HCT116 (cell line): ENCODE data around the gene PSME3IP1. TPM values are rescaled to one million over a fixed set of nuclear protein-coding genes. Genes with fewer than 3 reads are reported as not detected.

Experiments
- ATAC-seq: fragments of 200-7000 bp; cut with Tn5 transposase; 2 replicates; pipeline ENCODE4 v1.9.1; 2020; ENCODE audit warnings: mild to moderate bottlenecking, moderate library complexity
- Bru-seq: library from RNA; stranded (reverse); fragments of 400-500 nt; gene quantifications from one replicate; lab custom pipeline; 2021; lab: Mats Ljungman, UMichigan
- BruChase-seq, 2 experiments: library from RNA; stranded (reverse); fragments of 400-500 nt; gene quantifications; one replicate each; lab custom pipeline; 2021; lab: Mats Ljungman, UMichigan
- BruUV-seq: library from RNA; stranded (reverse); fragments of 400-500 nt; replicated peaks from 2 replicates; lab custom pipeline; 2021; lab: Mats Ljungman, UMichigan
- CTCF ChIA-PET: fragments of 300-600 bp; sonication (Branson Sonifier 250); formaldehyde crosslinking; loops from one replicate; lab custom pipeline; 2021; ENCODE audit warnings: antibody characterized with exemption; lab: Charles Lee
- POLR2A ChIA-PET: fragments of 300-600, 350-600 bp; sonication (Branson Sonifier 250); formaldehyde crosslinking; loops from one replicate; lab custom pipeline; 2021; ENCODE audit warnings: antibody characterized with exemption; lab: Charles Lee
- RAD21 ChIA-PET, 2 experiments: fragments of 300-600 bp; sonication (Branson Sonifier 250); formaldehyde crosslinking; loops; one replicate each; lab custom pipeline; 2023; ENCODE audit warnings: low total read pairs in 2 of 2; ENCODE audit not compliant: uncharacterized antibody in 2 of 2, unreplicated experiment in 2 of 2, low non-redundant PET in 1 of 2; lab: Charles Lee
- DNase-seq: peaks from one replicate; pipeline ENCODE4 v3.0.0-alpha.2; 2010; ENCODE audit warnings: low read depth, low spot score
- H2AFZ ChIP-seq: fragments of 200-600 bp; shearing (Covaris generic), sonication (generic); 2 replicates; pipeline ENCODE4 v1.6.1; 2017; ENCODE audit warnings: low read depth, mixed run types, mixed read lengths, antibody characterized with exemption, low read length; ENCODE audit not compliant: poor library complexity, severe bottlenecking
- H3K27ac ChIP-seq: 2 replicates; pipeline ENCODE4 v1.5.1; 2012; ENCODE audit warnings: low read depth, low read length
- H3K27me3 ChIP-seq: fragments of 200-600 bp; sonication (generic); 2 replicates; pipeline ENCODE4 v1.6.1; 2016; ENCODE audit warnings: mixed run types, low read length, mixed read lengths; ENCODE audit not compliant: insufficient read depth
- H3K36me3 ChIP-seq, 2 experiments: fragments of 200-500 bp in 1 of 2; fragments of 200-600 bp in 1 of 2; sonication (Bioruptor generic) in 1 of 2; sonication (generic) in 1 of 2; 2 replicates each; pipeline versions ENCODE4 v1.5.1 to v1.6.1; 2014 to 2016; ENCODE audit warnings: low read length in 2 of 2, inconsistent platforms in 1 of 2, mixed read lengths in 1 of 2, mixed run types in 1 of 2; ENCODE audit not compliant: insufficient read depth in 2 of 2, control insufficient read depth in 1 of 2
- H3K4me1 ChIP-seq, 2 experiments: fragments of 200-600 bp in 1 of 2; sonication (generic) in 1 of 2; 2 replicates each; pipeline versions ENCODE4 v1.5.1 to v1.6.1; 2012 to 2017; ENCODE audit warnings: low read length in 2 of 2, inconsistent platforms in 1 of 2, mild to moderate bottlenecking in 1 of 2, mixed read lengths in 1 of 2, mixed run types in 1 of 2, moderate library complexity in 1 of 2; ENCODE audit not compliant: insufficient read depth in 2 of 2, control insufficient read depth in 1 of 2
- H3K4me2 ChIP-seq: fragments of 200-600 bp; sonication (generic); 2 replicates; pipeline ENCODE4 v1.6.1; 2017; ENCODE audit warnings: mixed run types, low read length, mixed read lengths
- H3K4me3 ChIP-seq, 2 experiments: fragments of 200-600 bp in 1 of 2; sonication (generic) in 1 of 2; replicated peaks in 1 of 2; 2 replicates each; pipeline ENCODE4 v1.5.1; 2011 to 2016; ENCODE audit warnings: low read length in 2 of 2, control low read depth in 1 of 2, low read depth in 1 of 2, mild to moderate bottlenecking in 1 of 2, mixed read lengths in 1 of 2, mixed run types in 1 of 2
- H3K79me2 ChIP-seq: fragments of 200-600 bp; sonication (generic); 2 replicates; pipeline ENCODE4 v1.6.1; 2017; ENCODE audit warnings: mild to moderate bottlenecking, mixed run types, low read length, moderate library complexity, mixed read lengths; ENCODE audit not compliant: insufficient read depth
- H3K9ac ChIP-seq: fragments of 200-600 bp; sonication (generic); 2 replicates; pipeline ENCODE4 v1.6.1; 2016; ENCODE audit warnings: low read length, mixed read lengths
- H3K9me2 ChIP-seq: fragments of 200-600 bp; sonication (generic), shearing (Covaris generic); 2 replicates; pipeline ENCODE4 v1.6.1; 2017; ENCODE audit warnings: mixed run types, mild to moderate bottlenecking, moderate library complexity; ENCODE audit not compliant: insufficient read depth
- H3K9me3 ChIP-seq, 2 experiments: fragments of 200-500 bp in 1 of 2; fragments of 200-600 bp in 1 of 2; sonication (Bioruptor generic) in 1 of 2; sonication (generic) in 1 of 2; 2 replicates each; pipeline ENCODE4 v1.6.1; 2014 to 2017; ENCODE audit warnings: low read length in 2 of 2, mixed read lengths in 2 of 2, inconsistent platforms in 1 of 2, low read depth in 1 of 2, mild to moderate bottlenecking in 1 of 2, mixed run types in 1 of 2, moderate library complexity in 1 of 2; ENCODE audit not compliant: control insufficient read depth in 1 of 2, insufficient read depth in 1 of 2
- H4K20me1 ChIP-seq: fragments of 200-600 bp; sonication (generic), shearing (Covaris generic); 2 replicates; pipeline ENCODE4 v1.6.1; 2017; ENCODE audit warnings: mixed run types, mild to moderate bottlenecking, moderate library complexity; ENCODE audit not compliant: insufficient read depth
- EGR1 ChIP-seq: IDR thresholded peaks from 2 replicates; pipeline ENCODE4 v1.6.1; 2012; ENCODE audit warnings: low read depth
- ELF1 ChIP-seq: IDR thresholded peaks from 2 replicates; pipeline ENCODE4 v1.6.1; 2012; ENCODE audit warnings: low read depth, borderline replicate concordance
- EZH2phosphoT487 ChIP-seq: fragments of 200-600 bp; IDR thresholded peaks from 2 replicates; pipeline ENCODE4 v1.6.1; 2018; ENCODE audit warnings: antibody characterized with exemption, borderline replicate concordance
- JUND ChIP-seq: IDR thresholded peaks from 2 replicates; pipeline ENCODE4 v1.6.1; 2012
- POLR2A ChIP-seq: IDR thresholded peaks from 2 replicates; pipeline ENCODE4 v1.7.0; 2011; ENCODE audit warnings: borderline replicate concordance; ENCODE audit not compliant: insufficient read depth, insufficient read length; ENCODE audit errors: extremely low read depth
- POLR2AphosphoS5 ChIP-seq: IDR thresholded peaks from 2 replicates; pipeline ENCODE4 v1.6.1; 2011; ENCODE audit warnings: mild to moderate bottlenecking, low read depth, low read length, moderate library complexity
- RAD21 ChIP-seq: IDR thresholded peaks from 2 replicates; pipeline ENCODE4 v1.6.1; 2012; ENCODE audit warnings: low read depth, mild to moderate bottlenecking
- SIN3A ChIP-seq: IDR thresholded peaks from 2 replicates; pipeline ENCODE4 v1.6.1; 2012; ENCODE audit warnings: low read depth
- SP1 ChIP-seq: IDR thresholded peaks from 2 replicates; pipeline ENCODE4 v1.6.1; 2012; ENCODE audit warnings: low read depth
- TCF7L2 ChIP-seq: IDR thresholded peaks from 2 replicates; pipeline ENCODE4 v1.7.0; 2011; ENCODE audit warnings: borderline replicate concordance, inconsistent platforms; ENCODE audit not compliant: insufficient read depth, insufficient read length; ENCODE audit errors: extremely low read depth
- YY1 ChIP-seq: IDR thresholded peaks from 2 replicates; pipeline ENCODE4 v1.6.1; 2011; ENCODE audit warnings: low read length, low read depth, moderate library complexity, mild to moderate bottlenecking; ENCODE audit not compliant: insufficient replicate concordance; ENCODE audit errors: extremely low read depth
- ZFX ChIP-seq: fragments of 450-650 bp; IDR thresholded peaks from 2 replicates; pipeline ENCODE4 v1.6.1; 2017
- ZNF274 ChIP-seq: fragments of 200-500 bp; sonication (Bioruptor generic); IDR thresholded peaks from 2 replicates; pipeline ENCODE4 v1.6.1; 2014; ENCODE audit warnings: mild to moderate bottlenecking, low read depth, low read length, inconsistent platforms
- intact Hi-C: fragments of 100-400 bp; cut with micrococcal nuclease; formaldehyde crosslinking; loops from 2 replicates; pipeline ENCODE4 v1.10.0; 2022
- long read RNA-seq: library from polyadenylated mRNA; unstranded; transcript quantifications from one replicate; pipeline ENCODE4 v2.0.0, GENCODE V29; 2021; ENCODE audit not compliant: unreplicated experiment
- polyA plus RNA-seq: library from polyadenylated mRNA; unstranded; fragments of >200 nt; gene quantifications from 2 replicates; pipeline ENCODE4 v1.2.1, GENCODE V29; 2012; ENCODE audit warnings: missing spikeins
- total RNA-seq: library from RNA; stranded (reverse); gene quantifications from one replicate; pipeline ENCODE4 v1.2.1, GENCODE V29; 2021; ENCODE audit not compliant: unreplicated experiment
- TF ChIP-seq, protein P1 (sequence below): IDR thresholded peaks from 2 replicates; pipeline ENCODE4 v1.6.1; 2012
- TF ChIP-seq, protein P2 (sequence below): IDR thresholded peaks from 2 replicates; pipeline ENCODE4 v1.6.1; 2012; ENCODE audit warnings: low read depth
- TF ChIP-seq, protein P3 (sequence below): IDR thresholded peaks from 2 replicates; pipeline ENCODE4 v1.6.1; 2012

Gene PSME3IP1, protein sequence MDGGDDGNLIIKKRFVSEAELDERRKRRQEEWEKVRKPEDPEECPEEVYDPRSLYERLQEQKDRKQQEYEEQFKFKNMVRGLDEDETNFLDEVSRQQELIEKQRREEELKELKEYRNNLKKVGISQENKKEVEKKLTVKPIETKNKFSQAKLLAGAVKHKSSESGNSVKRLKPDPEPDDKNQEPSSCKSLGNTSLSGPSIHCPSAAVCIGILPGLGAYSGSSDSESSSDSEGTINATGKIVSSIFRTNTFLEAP
- total RNA-seq, result 88.5 TPM
- 53.2 and 68.2 TPM in 2 replicates for polyA plus RNA-seq
- percentile 90 among the genes with signal in this experiment for Bru-seq, nascent RNA
- BruChase-seq, experiment 1, labeled RNA remaining after a 6-hour chase, result percentile 96 among the genes with signal in this experiment
- percentile 94 among the genes with signal in this experiment for BruChase-seq, experiment 2, labeled RNA remaining after a 2-hour chase
- long read RNA-seq, transcript FAM192A-201 (7 exons, 2,848 nt), result major isoform, 7 of 77 reads
- long read RNA-seq, partial matches to known transcripts, result 38 of 77 reads
- long read RNA-seq, other reads (novel, unspliced or antisense), result 29 of 77 reads

DNA sequence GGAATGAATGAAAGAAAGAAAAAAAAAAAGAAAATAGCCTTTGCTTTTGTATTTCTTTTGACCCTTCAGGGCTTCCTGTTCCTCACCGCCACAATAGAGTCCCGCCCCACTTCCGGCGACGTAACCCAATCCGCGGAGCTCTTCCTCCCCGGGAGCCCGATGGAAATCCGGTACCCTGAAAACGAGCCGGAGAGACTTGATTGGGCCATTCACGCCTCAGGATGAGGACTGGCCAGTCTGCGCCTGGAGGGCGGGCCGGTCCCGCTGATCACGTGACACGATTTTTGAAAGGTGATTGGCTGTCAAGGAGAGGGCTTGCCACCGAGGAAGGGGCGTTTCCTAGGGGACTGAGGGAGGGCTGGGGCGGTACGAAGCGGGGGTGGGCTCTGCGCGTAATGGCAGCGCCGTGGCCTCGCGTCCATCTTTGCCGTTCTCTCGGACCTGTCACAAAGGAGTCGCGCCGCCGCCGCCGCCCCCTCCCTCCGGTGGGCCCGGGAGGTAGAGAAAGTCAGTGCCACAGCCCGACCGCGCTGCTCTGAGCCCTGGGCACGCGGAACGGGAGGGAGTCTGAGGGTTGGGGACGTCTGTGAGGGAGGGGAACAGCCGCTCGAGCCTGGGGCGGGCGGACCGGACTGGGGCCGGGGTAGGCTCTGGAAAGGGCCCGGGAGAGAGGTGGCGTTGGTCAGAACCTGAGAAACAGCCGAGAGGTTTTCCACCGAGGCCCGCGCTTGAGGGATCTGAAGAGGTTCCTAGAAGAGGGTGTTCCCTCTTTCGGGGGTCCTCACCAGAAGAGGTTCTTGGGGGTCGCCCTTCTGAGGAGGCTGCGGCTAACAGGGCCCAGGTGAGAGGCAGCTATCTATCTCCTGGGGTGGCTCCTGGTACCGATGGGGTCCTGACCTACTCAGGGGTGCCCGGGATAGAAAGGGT is at the start of gene PSME3IP1, which contains the start of gene RSPRY1:
TSS of gene PSME3IP1 (minus strand) at position 95 of the 927 bp plus-strand sequence. CDS start 12,185 bp downstream, outside the sequence.
TSS of gene RSPRY1 (plus strand) at position 385 of the 927 bp plus-strand sequence. CDS start 18,330 bp downstream, outside the sequence.
- peak; percentile 94 for ATAC-seq
- no peaks in the 10 kb centered on the region for H4K20me1 ChIP-seq
- POLR2A ChIA-PET, result interaction anchor here (0.8 to 0.9 kb wide), 2 partner anchors 9 to 12 kb away, joined by 3 read pairs; no protein-coding TSS in a partner anchor
- no peaks in the 10 kb centered on the region for H3K9me2 ChIP-seq
- H3K4me1 ChIP-seq, result peaks cover 12 to 21% of the 10 kb centered on the region in 2 experiments
- no peaks in the 10 kb centered on the region for H3K36me3 ChIP-seq
- TF ChIP-seq, protein P1, sequence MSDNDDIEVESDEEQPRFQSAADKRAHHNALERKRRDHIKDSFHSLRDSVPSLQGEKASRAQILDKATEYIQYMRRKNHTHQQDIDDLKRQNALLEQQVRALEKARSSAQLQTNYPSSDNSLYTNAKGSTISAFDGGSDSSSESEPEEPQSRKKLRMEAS, result peak; percentile 45; the same call in 1 of the 2 replicates
- TF ChIP-seq SIN3A (peak; percentile 66), RAD21 (no peak), TCF7L2 (no peak), EZH2phosphoT487 (no peak), ZNF274 (no peak), YY1 (peak; percentile 89), ELF1 (peak; percentile 78), POLR2A (no peak), JUND (no peak), SP1 (peak; percentile 92), ZFX (peak; percentile 16; the same call in 1 of the 2 replicates), EGR1 (peak; percentile 94), POLR2AphosphoS5 (peak; percentile 64; the same call in 1 of the 2 replicates)
- TF ChIP-seq, protein P2, sequence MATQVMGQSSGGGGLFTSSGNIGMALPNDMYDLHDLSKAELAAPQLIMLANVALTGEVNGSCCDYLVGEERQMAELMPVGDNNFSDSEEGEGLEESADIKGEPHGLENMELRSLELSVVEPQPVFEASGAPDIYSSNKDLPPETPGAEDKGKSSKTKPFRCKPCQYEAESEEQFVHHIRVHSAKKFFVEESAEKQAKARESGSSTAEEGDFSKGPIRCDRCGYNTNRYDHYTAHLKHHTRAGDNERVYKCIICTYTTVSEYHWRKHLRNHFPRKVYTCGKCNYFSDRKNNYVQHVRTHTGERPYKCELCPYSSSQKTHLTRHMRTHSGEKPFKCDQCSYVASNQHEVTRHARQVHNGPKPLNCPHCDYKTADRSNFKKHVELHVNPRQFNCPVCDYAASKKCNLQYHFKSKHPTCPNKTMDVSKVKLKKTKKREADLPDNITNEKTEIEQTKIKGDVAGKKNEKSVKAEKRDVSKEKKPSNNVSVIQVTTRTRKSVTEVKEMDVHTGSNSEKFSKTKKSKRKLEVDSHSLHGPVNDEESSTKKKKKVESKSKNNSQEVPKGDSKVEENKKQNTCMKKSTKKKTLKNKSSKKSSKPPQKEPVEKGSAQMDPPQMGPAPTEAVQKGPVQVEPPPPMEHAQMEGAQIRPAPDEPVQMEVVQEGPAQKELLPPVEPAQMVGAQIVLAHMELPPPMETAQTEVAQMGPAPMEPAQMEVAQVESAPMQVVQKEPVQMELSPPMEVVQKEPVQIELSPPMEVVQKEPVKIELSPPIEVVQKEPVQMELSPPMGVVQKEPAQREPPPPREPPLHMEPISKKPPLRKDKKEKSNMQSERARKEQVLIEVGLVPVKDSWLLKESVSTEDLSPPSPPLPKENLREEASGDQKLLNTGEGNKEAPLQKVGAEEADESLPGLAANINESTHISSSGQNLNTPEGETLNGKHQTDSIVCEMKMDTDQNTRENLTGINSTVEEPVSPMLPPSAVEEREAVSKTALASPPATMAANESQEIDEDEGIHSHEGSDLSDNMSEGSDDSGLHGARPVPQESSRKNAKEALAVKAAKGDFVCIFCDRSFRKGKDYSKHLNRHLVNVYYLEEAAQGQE, result no peak
- TF ChIP-seq, protein P3, sequence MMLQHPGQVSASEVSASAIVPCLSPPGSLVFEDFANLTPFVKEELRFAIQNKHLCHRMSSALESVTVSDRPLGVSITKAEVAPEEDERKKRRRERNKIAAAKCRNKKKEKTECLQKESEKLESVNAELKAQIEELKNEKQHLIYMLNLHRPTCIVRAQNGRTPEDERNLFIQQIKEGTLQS, result no peak
- intact Hi-C loops, result loop anchor here (10.0 kb wide), 1 partner anchor 109 kb away; no protein-coding TSS in a partner anchor
- H3K4me3 ChIP-seq, result peak within 1 kb of the TSS; percentile 96
- DNase-seq, result peak; percentile 99
- RAD21 ChIA-PET, result interaction anchor here in 1 of 2 experiments (0.9 kb wide), 1 partner anchor 114 kb away, joined by 3 read pairs; no protein-coding TSS in a partner anchor
- peak within 1 kb of the TSS; percentile 85 for H3K27ac ChIP-seq
- H3K27me3 ChIP-seq, result no peaks in the 10 kb centered on the region
- CTCF ChIA-PET, result interaction anchor here (0.6 to 1.4 kb wide), 2 partner anchors 11 to 93 kb away, joined by 3 read pairs; partner anchors contain the start of gene CPNE2
- no peak within 1 kb of the TSS for H2AFZ ChIP-seq
- H3K9me3 ChIP-seq, result no peaks in the 10 kb centered on the region
- H3K9ac ChIP-seq, result peak within 1 kb of the TSS; percentile 95
- H3K4me2 ChIP-seq, result peak within 1 kb of the TSS; percentile 88
- BruUV-seq, result no TSS peak
- H3K79me2 ChIP-seq, result peaks cover 88% of the 10 kb centered on the region
